ENCODE data around the gene KCNMA1.

The KCNMA1 gene

GRCh38 chr10:77409697-77410471 is 227.7 kb downstream of the KCNMA1 start:
- no peak for TF ChIP-seq CTCF (IDR thresholded peaks at IDR 0.05)
- no peaks in the 10 kb centered on the region for H3K4me1 ChIP-seq (ENCODE audit: control insufficient read depth in 1 of 2, insufficient read depth in 1 of 2, low read depth in 1 of 2, low read length in 1 of 2)
- H3K4me3 ChIP-seq (ENCODE audit: low read depth in 1 of 2, low read length in 1 of 2): no peak overlapping the region
- no peak overlapping the region for H3K27ac ChIP-seq
- H3K27me3 ChIP-seq: peaks cover 29% of the 10 kb centered on the region
- H3K36me3 ChIP-seq: no peaks in the 10 kb centered on the region
- H3K9me3 ChIP-seq: no peaks in the 10 kb centered on the region

GRCh38 chr10:77408259-77408658 is 229.3 kb downstream of the KCNMA1 start:
- TF ChIP-seq CTCF (IDR thresholded peaks at IDR 0.05): no peak
- no peaks in the 10 kb centered on the region for H3K4me1 ChIP-seq (ENCODE audit: control insufficient read depth in 1 of 2, insufficient read depth in 1 of 2, low read depth in 1 of 2, low read length in 1 of 2)

GRCh38 chr10:77406764-77407430 is 230.7 kb downstream of the KCNMA1 start:
- Histone ChIP-seq H3K9me3 (no peaks in the 10 kb centered on the region), H3K36me3 (no peaks in the 10 kb centered on the region), H3K4me3 (ENCODE audit: low read depth in 1 of 2, low read length in 1 of 2) (no peak overlapping the region), H3K27ac (no peak overlapping the region), H3K27me3 (peaks cover 36% of the 10 kb centered on the region), H3K4me1 (ENCODE audit: control insufficient read depth in 1 of 2, insufficient read depth in 1 of 2, low read depth in 1 of 2, low read length in 1 of 2) (no peaks in the 10 kb centered on the region)
- TF ChIP-seq CTCF (IDR thresholded peaks at IDR 0.05): no peak

More at GRCh38 chr10:77408259-77408658, 229.3 kb downstream of the KCNMA1 start:
- H3K27me3 ChIP-seq: peaks cover 31% of the 10 kb centered on the region
- no peaks in the 10 kb centered on the region for H3K36me3 ChIP-seq
- H3K27ac ChIP-seq: no peak overlapping the region
- H3K4me3 ChIP-seq (ENCODE audit: low read depth in 1 of 2, low read length in 1 of 2): no peak overlapping the region
- H3K9me3 ChIP-seq: no peaks in the 10 kb centered on the region

GRCh38 chr10:77405771-77406241 is 231.8 kb downstream of the KCNMA1 start:
- H3K4me3 ChIP-seq (ENCODE audit: low read depth in 1 of 2, low read length in 1 of 2): no peak overlapping the region
- H3K27ac ChIP-seq: no peak overlapping the region
- no peaks in the 10 kb centered on the region for H3K4me1 ChIP-seq (ENCODE audit: control insufficient read depth in 1 of 2, insufficient read depth in 1 of 2, low read depth in 1 of 2, low read length in 1 of 2)
- no peaks in the 10 kb centered on the region for H3K9me3 ChIP-seq
- no peak for TF ChIP-seq CTCF (IDR thresholded peaks at IDR 0.05)
- H3K36me3 ChIP-seq: no peaks in the 10 kb centered on the region
- peaks cover 36% of the 10 kb centered on the region for H3K27me3 ChIP-seq

GRCh38 chr10:77404810-77405209 is 232.8 kb downstream of the KCNMA1 start:
- TF ChIP-seq CTCF (IDR thresholded peaks at IDR 0.05): no peak
- Histone ChIP-seq H3K4me1 (ENCODE audit: control insufficient read depth in 1 of 2, insufficient read depth in 1 of 2, low read depth in 1 of 2, low read length in 1 of 2) (no peaks in the 10 kb centered on the region), H3K4me3 (ENCODE audit: low read depth in 1 of 2, low read length in 1 of 2) (no peak overlapping the region), H3K27ac (no peak overlapping the region), H3K36me3 (no peaks in the 10 kb centered on the region), H3K27me3 (peaks cover 40% of the 10 kb centered on the region), H3K9me3 (no peaks in the 10 kb centered on the region)
